HG02884 (cell line): Measurements from ENCODE around the gene NUDT9.
"Not testable (repeated sequence)": the region's sequence is repeated elsewhere in the genome, so short reads cannot be mapped to it uniquely, and the experiment has no call there.

Experiments used
- ATAC-seq: cut with Tn5 transposase; IDR thresholded peaks from one replicate; pipeline ENCODE4 v1.9.1; 2021; ENCODE audit warnings: mild to moderate bottlenecking, moderate library complexity; ENCODE audit not compliant: unreplicated experiment

The NUDT9 gene

GRCh38 chr4:87406902-87407301 lies 15.5 kb upstream of the NUDT9 start:
- ATAC-seq = not testable (repeated sequence)

GRCh38 chr4:87409420-87409939 lies 12.9 kb upstream of the NUDT9 start:
- ATAC-seq = no peak

GRCh38 chr4:87410157-87410556 lies 12.2 kb upstream of the NUDT9 start:
- no peak for ATAC-seq

- ATAC-seq = no peak
Observed at GRCh38 chr4:87410679-87411078, 11.7 kb upstream of the NUDT9 start.

GRCh38 chr4:87414816-87415215 lies 7.6 kb upstream of the NUDT9 start:
- no peak for ATAC-seq

GRCh38 chr4:87416965-87417364 lies 5.4 kb upstream of the NUDT9 start:
- ATAC-seq = no peak

- ATAC-seq = not testable (repeated sequence)
Observed at GRCh38 chr4:87418410-87418809, 4.0 kb upstream of the NUDT9 start.

- no peak for ATAC-seq
Observed at GRCh38 chr4:87419578-87420249, 2.7 kb upstream of the NUDT9 start.

GRCh38 chr4:87420276-87420830 lies 2.0 kb upstream of the NUDT9 start:
- ATAC-seq = no peak

- no peak for ATAC-seq
Observed at GRCh38 chr4:87423317-87424098, 1.1 kb downstream of the NUDT9 start.

- not testable (repeated sequence) for ATAC-seq
Observed at GRCh38 chr4:87424099-87424543, 1.7 kb downstream of the NUDT9 start.

- no peak for ATAC-seq
Observed at GRCh38 chr4:87425711-87426110, 3.3 kb downstream of the NUDT9 start.

GRCh38 chr4:87426865-87427517 lies 4.6 kb downstream of the NUDT9 start:
- ATAC-seq = no peak

- no peak for ATAC-seq
Observed at GRCh38 chr4:87427518-87427868, 5.1 kb downstream of the NUDT9 start.

- no peak for ATAC-seq
Observed at GRCh38 chr4:87428979-87429378, 6.6 kb downstream of the NUDT9 start.

GRCh38 chr4:87430038-87430437 lies 7.7 kb downstream of the NUDT9 start:
- no peak for ATAC-seq

- ATAC-seq = no peak
Observed at GRCh38 chr4:87433342-87433741, 11.0 kb downstream of the NUDT9 start.

- ATAC-seq = no peak
Observed at GRCh38 chr4:87442889-87443288, 20.5 kb downstream of the NUDT9 start.

GRCh38 chr4:87444741-87445140 lies 22.4 kb downstream of the NUDT9 start:
- no peak for ATAC-seq

- ATAC-seq = no peak
Observed at GRCh38 chr4:87445964-87446363, 23.6 kb downstream of the NUDT9 start.

- ATAC-seq = not testable (repeated sequence)
Observed at GRCh38 chr4:87446375-87446774, 24.0 kb downstream of the NUDT9 start.
